ENCODE results near the gene ZNF561. TPM values are rescaled to one million over a fixed set of nuclear protein-coding genes. Genes with fewer than 3 reads are reported as not detected.
A peak's percentile ranks its signal among the peaks of the same experiment; 100 is the strongest.

Gene ZNF561
- total and polyA plus RNA-seq, 9 of the 15 experiments (the other 6 are each of a cell fraction or from before 2014, with no cell fraction given), result 13.9 to 34.9 (median 23.6) TPM

DNA sequence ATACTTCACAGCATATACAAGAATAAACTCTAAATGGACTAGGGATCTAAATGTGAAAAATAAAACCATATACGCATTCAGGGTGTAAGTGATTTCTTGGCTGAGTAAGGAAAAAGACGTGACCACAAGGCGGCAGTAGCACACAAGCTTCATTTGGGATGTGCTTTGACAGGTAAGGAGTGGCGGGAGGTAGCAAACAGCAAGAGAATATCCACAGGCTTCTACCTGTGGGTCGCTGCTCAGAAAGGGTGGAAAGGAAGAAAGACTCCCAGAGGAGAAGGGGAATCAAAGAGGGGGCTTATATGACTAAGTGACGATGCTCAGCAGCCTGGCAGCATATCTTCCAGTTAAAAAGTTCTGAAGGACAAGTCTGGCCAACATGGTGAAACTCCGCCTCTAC lies 34.3 kb downstream of the ZNF561 start:
- 7% methylated on average over 7 of the region's 7 CpGs for WGBS (ENCODE audit: insufficient coverage, low coverage, missing lambda C conversion rate)
- no TSS peak for BruUV-seq (replicated peaks)
- ATAC-seq (peak; percentile 63), FAIRE-seq (peak; percentile 83), DNase-seq (ENCODE audit: extremely low read depth in 1 of 4, low spot score in 3 of 4) (peak in 3 of 4 experiments; percentile 17 to 85 (median 43))
- H3K27me3 ChIP-seq (ENCODE audit: control insufficient read depth in 2 of 2, insufficient read depth in 2 of 2, low read length in 2 of 2), result peaks cover 12 to 16% of the 10 kb centered on the region in 2 experiments; a peak in 3 of 5 replicates
- no peak overlapping the region for H3K4me3 ChIP-seq
- H3K9ac ChIP-seq (ENCODE audit: insufficient read depth in 1 of 2, low read depth in 2 of 2, low read length in 2 of 2), result no peak overlapping the region
- in situ Hi-C loops (cut with MboI) (no loop called here), intact Hi-C loops (cut with micrococcal nuclease) (loop anchor here (2.0 to 5.0 kb wide), 2 partner anchors 36 to 204 kb away; partner anchors contain the start of gene ZNF561)
- H3K4me1 ChIP-seq (replicated peaks in 1 of 2; ENCODE audit: control insufficient read depth in 2 of 2, insufficient read depth in 2 of 2, low read length in 2 of 2), result peaks cover 0 to 6% of the 10 kb centered on the region in 2 experiments; a peak in 3 of 5 replicates
- ChIA-PET CTCF (ENCODE audit: low intra/inter-chr PET ratio) (interaction anchor here (1.2 kb wide), 2 partner anchors 210 to 260 kb away, joined by 4 to 5 read pairs; no protein-coding TSS in a partner anchor), POLR2A (interaction anchor here (1.5 kb wide), 1 partner anchor 12 kb away, joined by 4 read pairs; no protein-coding TSS in a partner anchor)
- 0 out of 2 replicates have a peak overlapping the region, but pooled peaks have one; percentile 21 for H2AFZ ChIP-seq (ENCODE audit: low read depth, low read length)
- peak overlapping the region; percentile 14; the same call in 1 of the 2 replicates for H3K4me2 ChIP-seq (ENCODE audit: insufficient read depth, low read length)
- H3K9me3 ChIP-seq (replicated peaks; ENCODE audit: control insufficient read depth, insufficient read depth, low read depth, low read length), result peaks cover 4% of the 10 kb centered on the region
- H4K20me1 ChIP-seq (replicated peaks; ENCODE audit: control insufficient read depth, insufficient read depth, low read length), result no peaks in the 10 kb centered on the region
- peaks cover 17% of the 10 kb centered on the region for H3K36me3 ChIP-seq (ENCODE audit: control insufficient read depth, insufficient read depth, low read length)
- H3K9me1 ChIP-seq (ENCODE audit: control insufficient read depth, insufficient read depth, low read length), result no peaks in the 10 kb centered on the region
- H3K79me2 ChIP-seq (ENCODE audit: control insufficient read depth, insufficient read depth, low read length), result peaks cover 31% of the 10 kb centered on the region
- H3K27ac ChIP-seq (ENCODE audit: extremely low read depth, low read depth, low read length), result no peak overlapping the region
- TF ChIP-seq, protein P1, sequence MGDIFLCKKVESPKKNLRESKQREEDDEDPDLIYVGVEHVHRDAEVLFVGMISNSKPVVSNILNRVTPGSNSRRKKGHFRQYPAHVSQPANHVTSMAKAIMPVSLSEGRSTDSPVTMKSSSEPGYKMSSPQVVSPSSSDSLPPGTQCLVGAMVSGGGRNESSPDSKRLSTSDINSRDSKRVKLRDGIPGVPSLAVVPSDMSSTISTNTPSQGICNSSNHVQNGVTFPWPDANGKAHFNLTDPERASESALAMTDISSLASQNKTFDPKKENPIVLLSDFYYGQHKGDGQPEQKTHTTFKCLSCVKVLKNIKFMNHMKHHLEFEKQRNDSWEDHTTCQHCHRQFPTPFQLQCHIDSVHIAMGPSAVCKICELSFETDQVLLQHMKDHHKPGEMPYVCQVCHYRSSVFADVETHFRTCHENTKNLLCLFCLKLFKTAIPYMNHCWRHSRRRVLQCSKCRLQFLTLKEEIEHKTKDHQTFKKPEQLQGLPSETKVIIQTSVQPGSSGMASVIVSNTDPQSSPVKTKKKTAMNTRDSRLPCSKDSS (IDR thresholded peaks at IDR 0.05; ENCODE audit: low read depth, partially characterized antibody), result no peak
- TF ChIP-seq RAD21 (CRISPR knock-in tag; conservative IDR thresholded peaks at IDR 0.05 in 1 of 2, IDR thresholded peaks at IDR 0.05 in 1 of 2) (peak; percentile 50 to 79), SLC30A9 (CRISPR knock-in tag; IDR thresholded peaks at IDR 0.05) (no peak), GMEB1 (CRISPR knock-in tag; IDR thresholded peaks at IDR 0.05) (no peak), GATAD2B (IDR thresholded peaks at IDR 0.05; ENCODE audit: borderline replicate concordance) (no peak), SP1 (CRISPR knock-in tag; IDR thresholded peaks at IDR 0.05) (no peak), ZBTB33 (CRISPR knock-in tag; IDR thresholded peaks at IDR 0.05) (no peak), MAZ (CRISPR knock-in tag; conservative IDR thresholded peaks at IDR 0.05 in 1 of 2, IDR thresholded peaks at IDR 0.05 in 1 of 2) (no peak), JUNB (CRISPR knock-in tag; conservative IDR thresholded peaks at IDR 0.05) (no peak), MAFK (IDR thresholded peaks at IDR 0.05; ENCODE audit: low read length) (no peak), NR2F6 (CRISPR knock-in tag; IDR thresholded peaks at IDR 0.05) (no peak), ZBED1 (IDR thresholded peaks at IDR 0.05) (no peak), C11orf30 (IDR thresholded peaks at IDR 0.05; ENCODE audit: low read depth) (no peak)
- TF ChIP-seq, protein P2, sequence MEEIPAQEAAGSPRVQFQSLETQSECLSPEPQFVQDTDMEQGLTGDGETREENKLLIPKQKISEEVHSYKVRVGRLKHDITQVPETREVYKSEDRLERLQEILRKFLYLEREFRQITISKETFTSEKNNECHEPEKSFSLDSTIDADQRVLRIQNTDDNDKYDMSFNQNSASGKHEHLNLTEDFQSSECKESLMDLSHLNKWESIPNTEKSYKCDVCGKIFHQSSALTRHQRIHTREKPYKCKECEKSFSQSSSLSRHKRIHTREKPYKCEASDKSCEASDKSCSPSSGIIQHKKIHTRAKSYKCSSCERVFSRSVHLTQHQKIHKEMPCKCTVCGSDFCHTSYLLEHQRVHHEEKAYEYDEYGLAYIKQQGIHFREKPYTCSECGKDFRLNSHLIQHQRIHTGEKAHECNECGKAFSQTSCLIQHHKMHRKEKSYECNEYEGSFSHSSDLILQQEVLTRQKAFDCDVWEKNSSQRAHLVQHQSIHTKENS (CRISPR knock-in tag; IDR thresholded peaks at IDR 0.05), result no peak
- TF ChIP-seq, protein P3, sequence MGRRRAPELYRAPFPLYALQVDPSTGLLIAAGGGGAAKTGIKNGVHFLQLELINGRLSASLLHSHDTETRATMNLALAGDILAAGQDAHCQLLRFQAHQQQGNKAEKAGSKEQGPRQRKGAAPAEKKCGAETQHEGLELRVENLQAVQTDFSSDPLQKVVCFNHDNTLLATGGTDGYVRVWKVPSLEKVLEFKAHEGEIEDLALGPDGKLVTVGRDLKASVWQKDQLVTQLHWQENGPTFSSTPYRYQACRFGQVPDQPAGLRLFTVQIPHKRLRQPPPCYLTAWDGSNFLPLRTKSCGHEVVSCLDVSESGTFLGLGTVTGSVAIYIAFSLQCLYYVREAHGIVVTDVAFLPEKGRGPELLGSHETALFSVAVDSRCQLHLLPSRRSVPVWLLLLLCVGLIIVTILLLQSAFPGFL (CRISPR knock-in tag; IDR thresholded peaks at IDR 0.05), result no peak

Measured in K562 (cell line).